KOPT-K1 (cell line): ENCODE results near the gene NAALAD2.
"Not testable (repeated sequence)": the region's sequence is repeated elsewhere in the genome, so short reads cannot be mapped to it uniquely, and the experiment has no call there.

Source experiments
- H3K27ac ChIP-seq: fragments of 200-600 bp; sonication (generic); 2 replicates; pipeline ENCODE4 v1.5.1; 2016; ENCODE audit warnings: antibody characterized with exemption, mild to moderate bottlenecking, low read depth, low read length; ENCODE audit not compliant: poor library complexity, severe bottlenecking
- H3K36me3 ChIP-seq: fragments of 200-600 bp; sonication (generic); 2 replicates; pipeline ENCODE4 v1.5.1; 2017; ENCODE audit warnings: antibody characterized with exemption, mild to moderate bottlenecking, low read length, moderate library complexity; ENCODE audit not compliant: insufficient read depth
- H3K9me3 ChIP-seq: fragments of 200-600 bp; sonication (generic); 2 replicates; pipeline ENCODE4 v1.5.1; 2017; ENCODE audit warnings: antibody characterized with exemption, low read length, mild to moderate bottlenecking; ENCODE audit not compliant: insufficient read depth, poor library complexity, severe bottlenecking

NAALAD2 gene

DNA sequence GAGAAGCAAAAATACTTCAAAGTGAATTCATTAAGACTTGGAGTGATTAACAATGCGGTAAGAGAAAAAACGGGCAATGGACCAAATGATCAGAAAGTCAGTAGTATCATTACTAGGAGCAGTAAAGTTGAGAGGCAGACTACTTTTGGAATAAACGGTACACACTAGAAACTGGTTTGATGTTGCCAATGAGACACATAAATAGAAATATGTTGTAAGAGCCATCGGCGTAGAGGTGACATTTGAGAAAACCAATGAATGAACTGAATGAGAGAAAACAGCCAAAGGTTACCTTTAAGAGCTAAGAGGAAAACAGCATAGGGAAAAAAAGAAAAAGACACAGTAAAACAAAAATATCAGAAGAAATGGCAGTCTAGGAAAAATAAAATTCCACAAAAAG lies 82.1 kb downstream of the NAALAD2 start:
- Histone ChIP-seq H3K36me3 (peaks cover 79% of the 10 kb centered on the region), H3K9me3 (no peaks in the 10 kb centered on the region), H3K27ac (no peak overlapping the region)

DNA sequence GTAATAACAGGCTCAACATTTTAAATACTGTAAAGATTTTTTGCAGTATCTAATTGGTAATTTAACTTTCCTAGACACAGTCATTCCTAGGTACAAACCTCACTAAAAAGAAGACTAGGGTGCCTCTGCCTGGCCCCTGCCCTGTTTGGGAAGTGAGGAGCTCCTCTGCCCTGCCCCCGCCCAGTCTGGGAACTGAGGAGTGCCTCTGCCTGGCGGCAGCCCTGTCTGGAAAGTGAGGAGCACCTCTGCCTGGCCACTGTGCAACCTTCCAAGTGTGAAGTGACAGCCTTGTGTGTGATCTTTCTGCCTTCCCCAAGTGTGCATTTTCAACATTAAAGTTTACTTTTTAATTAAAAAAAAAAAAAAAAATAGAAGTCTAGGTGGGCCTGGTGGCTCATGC lies 84.1 kb downstream of the NAALAD2 start:
- Histone ChIP-seq H3K9me3 (no peaks in the 10 kb centered on the region), H3K36me3 (peaks cover 59% of the 10 kb centered on the region), H3K27ac (no peak overlapping the region)

DNA sequence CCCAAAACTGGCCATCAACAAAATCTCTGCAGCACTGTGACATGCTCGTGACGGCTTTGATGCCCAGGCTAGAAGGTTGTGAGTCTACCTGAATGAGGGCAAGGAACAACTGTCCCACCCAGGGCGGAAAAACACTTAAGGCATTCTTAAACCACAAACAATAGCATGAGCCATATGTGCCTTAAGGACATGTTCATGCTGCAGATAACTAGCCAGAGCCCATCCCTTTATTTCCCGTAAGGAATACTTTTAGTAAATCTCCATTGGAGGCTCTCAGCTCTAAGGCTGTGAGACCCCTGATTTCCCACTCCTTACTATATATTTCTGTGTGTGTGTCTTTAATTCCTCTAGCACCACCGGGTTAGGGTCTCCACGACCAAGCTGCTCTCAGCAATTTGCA lies 85.0 kb downstream of the NAALAD2 start:
- Histone ChIP-seq H3K36me3 (peaks cover 51% of the 10 kb centered on the region), H3K9me3 (no peaks in the 10 kb centered on the region), H3K27ac (no peak overlapping the region)

DNA sequence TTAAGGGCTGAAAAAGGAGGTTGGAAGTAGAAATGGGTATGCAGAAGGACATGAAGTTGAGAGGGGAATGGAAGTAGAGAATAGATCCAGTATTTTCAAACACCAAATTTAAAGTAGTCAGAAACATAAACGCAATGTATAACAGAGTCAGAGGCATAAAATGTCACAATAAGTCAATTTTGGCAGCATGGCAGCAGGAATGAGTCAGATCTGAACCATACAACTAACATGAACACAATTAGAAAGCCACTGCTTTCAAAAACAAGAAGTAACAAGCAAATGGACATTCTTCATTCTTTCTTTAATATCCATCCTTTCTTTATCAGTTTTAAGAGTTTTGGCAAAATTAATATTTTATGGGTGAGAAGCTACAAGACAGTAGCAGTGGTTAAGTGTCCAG lies 85.9 kb downstream of the NAALAD2 start:
- H3K9me3 ChIP-seq: no peaks in the 10 kb centered on the region
- H3K27ac ChIP-seq: no peak overlapping the region
- peaks cover 41% of the 10 kb centered on the region for H3K36me3 ChIP-seq

DNA sequence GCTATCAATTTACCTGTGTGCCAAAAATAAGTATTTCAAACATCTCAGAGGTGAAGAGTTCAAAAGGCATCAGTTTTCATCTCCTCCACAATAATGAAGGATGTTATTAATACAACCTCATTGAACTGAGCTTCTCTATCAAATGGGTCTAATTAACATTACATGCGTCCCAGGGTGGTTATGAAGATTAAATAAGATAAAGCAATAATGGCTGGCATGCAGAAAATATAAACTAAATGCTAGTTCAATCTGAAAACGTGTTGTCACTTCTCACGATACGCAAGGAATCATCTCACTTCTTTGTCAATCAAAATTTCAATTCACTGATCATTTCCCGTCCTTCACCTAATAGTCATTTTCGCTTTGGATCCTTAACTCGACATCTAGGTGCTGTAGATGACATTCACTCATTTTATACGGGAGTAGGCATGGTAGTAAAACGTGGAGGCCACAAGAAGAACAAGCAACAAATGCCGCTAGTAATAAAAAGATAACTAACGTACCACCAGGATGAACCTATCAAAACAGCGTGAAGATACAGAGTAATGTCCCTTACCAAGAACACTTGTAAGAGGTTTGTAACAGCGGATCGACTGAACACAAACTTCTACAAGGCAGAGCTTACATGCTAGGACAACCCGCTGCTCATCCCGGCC lies 87.5 kb downstream of the NAALAD2 start:
- Histone ChIP-seq H3K27ac (peak overlapping the region; percentile 87), H3K36me3 (peaks cover 27% of the 10 kb centered on the region)

DNA sequence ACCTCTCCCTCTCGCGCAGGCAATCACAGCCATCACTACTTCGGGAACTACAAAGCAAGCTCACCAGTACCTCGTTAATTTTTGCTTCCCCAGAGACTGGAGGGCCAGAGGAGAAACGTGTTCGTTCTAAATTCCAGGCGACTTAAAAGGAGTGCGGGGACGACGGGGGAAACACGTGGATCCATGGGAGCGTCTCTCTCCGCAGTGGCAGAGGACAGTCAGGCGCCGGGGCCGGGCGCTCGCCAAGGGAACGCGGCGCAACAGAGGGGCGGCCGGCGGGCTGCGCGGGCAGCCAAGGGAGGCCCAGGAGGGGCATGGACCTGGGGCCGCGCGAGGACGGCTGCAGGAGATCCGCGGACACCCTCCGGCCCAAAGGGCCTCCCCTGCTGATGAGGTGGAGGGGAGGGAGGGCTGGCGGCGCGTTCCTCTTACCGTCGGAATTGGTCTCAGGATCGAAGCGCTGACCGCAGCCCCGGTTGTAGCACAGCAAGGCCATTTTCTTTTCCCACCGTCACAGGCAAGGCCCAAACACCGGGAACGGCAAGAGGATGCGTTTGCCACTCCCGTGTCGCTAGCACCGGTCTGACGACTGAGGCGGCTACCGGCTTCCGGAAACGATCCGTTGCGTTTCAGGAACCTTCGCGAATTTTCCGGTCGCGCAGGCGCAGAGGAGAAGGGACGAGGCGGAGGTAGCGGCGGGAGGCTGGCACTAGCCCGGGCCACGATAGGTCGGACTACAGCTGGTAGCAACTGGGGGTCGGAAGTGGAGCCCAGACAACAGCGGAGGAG lies 88.2 kb downstream of the NAALAD2 start, which contains the start of gene CHORDC1:
Gene CHORDC1 (minus strand): TSS at position 591 of the 789 bp plus-strand sequence. CDS start 95 bp downstream, at position 496.
- Histone ChIP-seq H3K36me3 (peaks cover 20% of the 10 kb centered on the region), H3K9me3 (no peaks in the 10 kb centered on the region), H3K27ac (peak within 1 kb of the TSS; percentile 87)

More for the DNA sequence above, 87.5 kb downstream of the NAALAD2 start:
- no peaks in the 10 kb centered on the region for H3K9me3 ChIP-seq

DNA sequence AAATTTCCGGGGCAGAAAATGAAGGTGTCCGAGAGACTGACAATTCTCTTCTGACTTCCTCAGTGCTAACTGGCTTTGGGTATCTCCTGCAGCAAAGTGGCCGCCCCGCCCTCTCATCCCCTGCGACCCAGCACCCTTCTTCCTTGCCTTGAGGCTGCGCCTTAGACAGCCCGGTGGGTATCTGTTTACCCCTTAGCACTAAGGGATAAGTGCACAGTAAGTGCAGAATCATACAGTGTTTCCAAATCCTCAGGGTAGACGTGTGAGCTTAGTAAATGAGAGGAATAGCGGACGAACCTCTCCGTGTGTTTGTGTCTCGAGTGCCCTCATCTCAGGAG lies 88.8 kb downstream of the NAALAD2 start:
- Histone ChIP-seq H3K36me3 (peaks cover 15% of the 10 kb centered on the region), H3K9me3 (no peaks in the 10 kb centered on the region), H3K27ac (peak overlapping the region; percentile 87)

DNA sequence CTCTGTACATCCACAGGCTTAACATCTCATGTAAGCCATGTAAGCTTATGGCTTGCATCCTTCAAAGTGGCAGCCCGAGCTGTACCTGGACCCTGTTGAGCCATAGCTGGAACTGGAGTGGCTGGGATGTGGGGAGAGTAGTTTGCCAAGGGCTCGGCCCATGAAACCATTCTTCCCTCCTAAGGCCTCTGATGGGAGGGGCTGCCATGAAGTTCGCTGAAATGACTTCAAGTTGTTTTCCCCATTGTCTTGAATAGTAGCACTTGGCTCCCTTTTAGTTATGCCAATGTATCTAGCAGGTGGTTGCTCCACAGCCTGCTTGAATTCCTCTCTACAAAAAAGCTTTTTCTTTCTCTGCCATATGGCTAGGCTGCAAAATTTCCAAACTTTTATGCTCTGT lies 93.6 kb downstream of the NAALAD2 start:
- no peak overlapping the region for H3K27ac ChIP-seq
- no peaks in the 10 kb centered on the region for H3K36me3 ChIP-seq
- no peaks in the 10 kb centered on the region for H3K9me3 ChIP-seq

DNA sequence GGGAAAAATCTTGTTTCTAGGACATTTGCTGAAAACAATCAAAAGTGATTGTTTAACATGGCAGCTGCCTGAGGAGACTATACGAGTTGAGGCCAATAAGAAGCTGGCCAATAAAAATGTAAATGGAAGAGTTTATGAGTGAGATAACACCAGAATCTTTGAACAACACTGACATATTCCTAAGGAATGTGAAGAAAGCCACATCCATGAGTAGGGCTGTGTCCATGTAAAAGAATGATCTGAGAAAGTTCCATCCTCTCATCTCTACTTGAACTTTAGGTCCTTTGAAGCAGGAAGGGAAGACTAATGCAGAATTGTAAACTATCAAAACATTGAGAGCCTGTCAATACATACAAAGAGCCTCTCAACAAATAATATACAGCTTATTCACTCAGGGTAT lies 95.3 kb downstream of the NAALAD2 start:
- no peaks in the 10 kb centered on the region for H3K9me3 ChIP-seq
- no peaks in the 10 kb centered on the region for H3K36me3 ChIP-seq
- no peak overlapping the region for H3K27ac ChIP-seq

DNA sequence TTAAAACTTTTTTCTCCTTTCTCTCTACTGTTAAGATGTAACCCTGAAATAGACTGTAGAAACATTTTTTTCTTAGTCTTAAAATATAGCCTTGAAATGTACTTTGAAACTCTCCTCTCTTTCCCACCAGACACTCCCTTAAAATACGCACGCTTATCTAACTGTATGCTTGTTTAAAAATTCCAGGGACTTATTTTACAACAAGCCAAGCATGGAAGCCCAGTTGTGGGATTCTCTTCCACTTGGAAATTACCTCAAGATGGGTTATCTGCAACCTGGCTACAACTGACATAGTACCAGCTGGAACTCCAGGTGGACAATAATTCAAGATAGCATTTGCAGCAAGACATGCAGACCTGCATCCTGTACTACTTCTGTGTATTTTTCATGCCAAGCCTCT lies 100.5 kb downstream of the NAALAD2 start:
- Histone ChIP-seq H3K27ac (no peak overlapping the region), H3K9me3 (no peaks in the 10 kb centered on the region), H3K36me3 (no peaks in the 10 kb centered on the region)

DNA sequence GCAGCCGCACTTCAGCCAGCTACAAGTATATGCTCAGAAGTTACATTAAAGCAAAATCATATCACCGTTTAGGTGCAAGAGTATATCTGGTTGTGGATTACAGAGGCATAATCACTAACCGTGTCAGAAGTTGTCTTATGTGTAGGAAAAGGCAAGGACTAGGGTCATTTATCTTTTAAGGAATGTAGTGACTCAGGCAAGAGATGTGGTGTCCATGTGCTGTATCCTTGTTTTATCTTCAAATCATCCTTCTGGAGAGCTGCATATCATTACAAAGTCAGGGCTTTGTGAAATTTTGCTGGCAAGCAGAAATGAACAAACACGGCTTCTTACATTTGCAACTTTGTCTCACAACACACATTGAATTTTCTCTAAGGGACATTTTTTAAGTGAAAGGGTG lies 101.1 kb downstream of the NAALAD2 start:
- Histone ChIP-seq H3K9me3 (no peaks in the 10 kb centered on the region), H3K36me3 (no peaks in the 10 kb centered on the region)

DNA sequence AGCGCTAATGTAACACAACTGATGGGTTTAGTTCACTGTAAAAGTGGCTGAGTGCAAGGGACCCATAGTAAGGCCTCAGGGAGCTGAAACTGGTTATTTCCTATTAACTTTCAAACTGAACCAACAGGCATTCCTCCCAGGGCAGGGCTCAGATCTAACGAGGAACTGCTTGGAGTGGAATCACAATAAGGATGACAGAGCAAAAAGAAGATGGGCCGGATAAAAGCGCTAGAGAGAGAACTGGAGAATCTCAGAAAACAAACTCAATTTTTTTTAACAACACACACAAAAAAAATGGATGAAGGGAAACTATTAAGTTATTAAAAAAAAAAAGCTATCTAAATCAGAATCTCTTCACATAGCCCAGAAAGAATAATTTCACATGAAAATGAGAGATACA lies 102.5 kb downstream of the NAALAD2 start:
- Histone ChIP-seq H3K27ac (no peak overlapping the region), H3K9me3 (no peaks in the 10 kb centered on the region), H3K36me3 (no peaks in the 10 kb centered on the region)

More for the DNA sequence above, 101.1 kb downstream of the NAALAD2 start:
- H3K27ac ChIP-seq: no peak overlapping the region

DNA sequence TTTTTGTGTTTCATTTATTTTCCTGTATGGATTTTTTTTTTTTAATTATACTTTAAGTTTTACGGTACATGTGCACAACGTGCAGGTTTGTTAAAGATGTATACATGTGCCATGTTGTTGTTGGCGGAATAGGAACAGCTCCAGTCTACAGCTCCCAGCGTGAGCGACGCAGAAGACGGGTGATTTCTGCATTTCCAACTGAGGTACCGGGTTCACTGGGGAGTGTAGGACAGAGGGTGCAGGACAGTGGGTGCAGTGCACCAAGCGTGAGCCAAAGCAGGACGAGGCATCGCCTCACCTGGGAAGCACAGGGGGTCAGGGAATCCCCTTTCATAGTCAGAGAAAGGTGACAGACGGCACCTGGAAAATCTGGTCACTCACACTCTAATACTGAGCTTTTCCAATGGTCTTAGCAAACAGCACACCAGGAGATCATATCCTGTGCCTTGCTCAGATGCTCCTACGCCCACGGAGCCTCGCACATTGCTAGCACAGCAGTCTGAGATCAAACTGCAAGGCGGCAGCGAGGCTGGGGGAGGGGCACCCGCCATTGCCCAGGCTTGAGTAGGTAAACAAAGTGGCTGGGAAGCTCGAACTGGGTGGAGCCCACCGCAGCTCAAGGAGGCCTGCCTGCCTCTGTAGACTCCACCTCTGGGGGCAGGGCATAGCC lies 105.6 kb downstream of the NAALAD2 start:
- not testable (repeated sequence) for H3K27ac ChIP-seq, H3K9me3 ChIP-seq, H3K36me3 ChIP-seq

DNA sequence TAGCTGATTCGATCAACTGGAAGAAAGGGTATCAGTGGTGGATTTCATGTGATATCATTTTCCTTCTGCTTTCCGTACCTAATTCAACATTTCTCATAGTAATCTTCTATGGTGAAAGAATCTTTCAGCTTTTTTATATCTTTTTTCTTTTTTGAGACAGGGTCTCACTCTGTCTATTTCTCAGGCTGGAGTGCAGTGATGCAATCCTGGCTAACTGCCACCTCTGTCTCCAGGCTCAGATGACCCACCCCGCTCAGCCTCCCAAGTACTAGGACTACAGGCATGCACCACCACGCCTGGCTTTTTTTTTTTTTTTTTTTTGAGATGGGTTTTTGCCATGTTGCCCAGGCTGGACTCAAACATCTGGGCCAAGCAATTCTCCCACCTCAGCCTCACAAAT lies 107.0 kb downstream of the NAALAD2 start:
- no peaks in the 10 kb centered on the region for H3K9me3 ChIP-seq
- H3K27ac ChIP-seq: no peak overlapping the region
- H3K36me3 ChIP-seq: no peaks in the 10 kb centered on the region
